Esophagus squamous epithelium (tissue), 5 donors: ENCODE data around the gene VMO1. TPM values are rescaled to one million over a fixed set of nuclear protein-coding genes. Genes with fewer than 3 reads are reported as not detected.

Experiments used
- DNase-seq: peaks from one replicate; lab custom pipeline; 2025; lab: John Stamatoyannopoulos, UW
- H3K27ac ChIP-seq, 4 donors: fragments of 200-600 bp; sonication (generic); one replicate each; pipeline ENCODE4 v1.5.1; 2016 to 2019; ENCODE audit warnings: mild to moderate bottlenecking in 1 of 4
- H3K27me3 ChIP-seq, 4 donors: fragments of 200-600 bp; sonication (generic); 1 replicate in 3 of 4; 2 replicates in 1 of 4; pipeline versions ENCODE4 v1.5.1 to v1.6.0; 2017 to 2021; ENCODE audit warnings: antibody characterized with exemption in 1 of 4
- H3K36me3 ChIP-seq, 3 donors: fragments of 200-600 bp; sonication (generic); one replicate each; pipeline ENCODE4 v1.5.1; 2016 to 2019
- H3K4me1 ChIP-seq, 3 donors: fragments of 200-600 bp; sonication (generic); one replicate each; pipeline ENCODE4 v1.5.1; 2017 to 2019
- H3K4me3 ChIP-seq, 4 donors: fragments of 200-600 bp; sonication (generic); 1 replicate in 3 of 4; 2 replicates in 1 of 4; pipeline ENCODE4 v1.5.1; 2016 to 2019; ENCODE audit warnings: mild to moderate bottlenecking in 2 of 4, moderate library complexity in 1 of 4
- H3K9me3 ChIP-seq, 3 donors: fragments of 200-600 bp; sonication (generic); one replicate each; pipeline ENCODE4 v1.5.1; 2016 to 2019
- CTCF ChIP-seq, 6 experiments: fragments of 450-650 bp in 4 of 6; fragments of 200-600 bp in 2 of 6; sonication (generic) in 2 of 6; IDR thresholded peaks; one replicate each; pipeline ENCODE4 v1.5.1; 2016 to 2019; ENCODE audit warnings: antibody characterized with exemption in 6 of 6, mild to moderate bottlenecking in 4 of 6, moderate library complexity in 4 of 6
- POLR2A ChIP-seq, 4 donors: fragments of 450-650 bp; IDR thresholded peaks; one replicate each; pipeline ENCODE4 v1.6.1; 2017; ENCODE audit warnings: antibody characterized with exemption in 4 of 4, mild to moderate bottlenecking in 4 of 4, moderate library complexity in 3 of 4
- WGBS, 2 donors: methylation state at CpG; one replicate each; pipeline ENCODE4 v1.1.5; 2018; 5-methylcytosine and 5-hydroxymethylcytosine counted together
- intact Hi-C: fragments of 100-400 bp; cut with DNase I; formaldehyde crosslinking; loops from one replicate; pipeline ENCODE4 v1.15.0; 2022
- total RNA-seq, 4 donors: library from RNA; depleted of rRNA; stranded (reverse); fragments of >200 nt; gene quantifications; one replicate each; pipeline ENCODE4 v1.1.0, GENCODE V29; 2016
- donor health status: DM: yes; HTN: yes; CAD: no.

VMO1 gene
- total RNA-seq, 4 donors from 2014 or later: 1.3 to 5.2 (median 1.5) TPM; not detected in 1

- Histone ChIP-seq H3K9me3 (no peaks in the 10 kb centered on the region), H3K27me3 (peaks cover 0 to 59% (median 0%) of the 10 kb centered on the region in 4 donors), H3K4me3 (peak overlapping the region in 3 of 4 donors; percentile 5 to 44 (median 32)), H3K4me1 (peaks cover 21 to 49% (median 32%) of the 10 kb centered on the region in 3 donors), H3K27ac (no peak overlapping the region), H3K36me3 (no peaks in the 10 kb centered on the region)
- DNase-seq: no peak
- TF ChIP-seq CTCF (IDR thresholded peaks at IDR 0.05) (no peak), POLR2A (IDR thresholded peaks at IDR 0.05) (no peak)
- intact Hi-C loops: loop anchor here (5.0 kb wide), 2 partner anchors 48 to 102 kb away; partner anchors contain the start of genes CXCL16 and ZMYND15
- WGBS, 2 donors: 10 to 22% methylated on average over 9 to 38 of the region's 61 CpGs
Observed at GRCh38 chr17:4785311-4786105, 656 bp downstream of the VMO1 start.

- peaks cover 10 to 27% (median 22%) of the 10 kb centered on the region in 3 donors for H3K4me1 ChIP-seq
- no peak overlapping the region for H3K27ac ChIP-seq
- H3K4me3 ChIP-seq: no peak overlapping the region
- intact Hi-C loops: no loop called here
- no peaks in the 10 kb centered on the region for H3K9me3 ChIP-seq
- no peak for TF ChIP-seq CTCF (IDR thresholded peaks at IDR 0.05)
- no peak for TF ChIP-seq POLR2A (IDR thresholded peaks at IDR 0.05)
- H3K27me3 ChIP-seq: peaks cover 0 to 78% (median 0%) of the 10 kb centered on the region in 4 donors
- H3K36me3 ChIP-seq: no peaks in the 10 kb centered on the region
- DNase-seq: no peak
- WGBS, 2 donors: 44% methylated on average over 5 of the region's 28 CpGs; no CpG with 5 or more reads in 1 of the 2 donors
Observed at GRCh38 chr17:4782652-4783051, 3.5 kb downstream of the VMO1 start.

- TF ChIP-seq POLR2A (IDR thresholded peaks at IDR 0.05): no peak
- TF ChIP-seq CTCF (IDR thresholded peaks at IDR 0.05): no peak
- Histone ChIP-seq H3K9me3 (no peaks in the 10 kb centered on the region), H3K27me3 (peaks cover 0 to 68% (median 0%) of the 10 kb centered on the region in 4 donors), H3K36me3 (no peaks in the 10 kb centered on the region), H3K4me3 (no peak overlapping the region), H3K4me1 (peaks cover under 1 to 5% (median 3%) of the 10 kb centered on the region in 3 donors), H3K27ac (no peak overlapping the region)
- DNase-seq: no peak
- intact Hi-C loops: no loop called here
- WGBS, 2 donors: 77 to 87% methylated on average over 11 of the region's 11 CpGs
Observed at GRCh38 chr17:4780325-4780955, 5.7 kb downstream of the VMO1 start.

GRCh38 chr17:4777969-4778760 lies 8.0 kb downstream of the VMO1 start:
- no peak overlapping the region for H3K27ac ChIP-seq
- H3K27me3 ChIP-seq: peaks cover 0 to 55% (median 0%) of the 10 kb centered on the region in 4 donors
- no peaks in the 10 kb centered on the region for H3K9me3 ChIP-seq
- no peak for TF ChIP-seq CTCF (IDR thresholded peaks at IDR 0.05)
- no peak for TF ChIP-seq POLR2A (IDR thresholded peaks at IDR 0.05)
- no peaks in the 10 kb centered on the region for H3K4me1 ChIP-seq
- 60 to 64% methylated on average over 9 of the region's 9 CpGs for WGBS, 2 donors
- intact Hi-C loops: no loop called here
- H3K36me3 ChIP-seq: no peaks in the 10 kb centered on the region
- DNase-seq: no peak
- H3K4me3 ChIP-seq: no peak overlapping the region
